T-helper 2 cell treated with Interferon-gamma antibody and Interleukin-4, amounts not matched to agents 5 μg/mL and 100 μg/mL, for 36 hours (primary cell): ENCODE results near the gene AMOT.

ENCODE experiments used
- DNase-seq: peaks from one replicate; pipeline ENCODE4 v3.0.0; 2021; ENCODE audit warnings: low spot score
- H3K27ac Mint-ChIP-seq: one replicate; pipeline ENCODE4 v1.8.0; 2021; ENCODE audit warnings: mild to moderate bottlenecking, mixed read lengths
- H3K27me3 Mint-ChIP-seq: one replicate; pipeline ENCODE4 v1.8.0; 2021; ENCODE audit warnings: low read depth, mixed read lengths
- H3K36me3 Mint-ChIP-seq: one replicate; pipeline ENCODE4 v1.8.0; 2021; ENCODE audit warnings: low read depth, mixed read lengths
- H3K4me1 Mint-ChIP-seq: one replicate; pipeline ENCODE4 v1.8.0; 2021; ENCODE audit warnings: low read depth, mixed read lengths
- H3K4me3 Mint-ChIP-seq: one replicate; pipeline ENCODE4 v1.8.0; 2022; ENCODE audit warnings: mild to moderate bottlenecking, moderate library complexity, mixed read lengths
- H3K9me3 Mint-ChIP-seq: one replicate; pipeline ENCODE4 v1.8.0; 2021; ENCODE audit warnings: mixed read lengths

The AMOT gene

GRCh38 chrX:112803060-112803459, 37.6 kb downstream of the AMOT start:
- Mint-ChIP-seq H3K4me3 (no peak overlapping the region), H3K36me3 (no peaks in the 10 kb centered on the region), H3K9me3 (no peaks in the 10 kb centered on the region), H3K4me1 (no peaks in the 10 kb centered on the region), H3K27ac (no peak overlapping the region), H3K27me3 (no peaks in the 10 kb centered on the region)
- no peak for DNase-seq

GRCh38 chrX:112802541-112802940, 38.1 kb downstream of the AMOT start:
- no peaks in the 10 kb centered on the region for H3K4me1 Mint-ChIP-seq
- no peaks in the 10 kb centered on the region for H3K27me3 Mint-ChIP-seq
- H3K27ac Mint-ChIP-seq: no peak overlapping the region
- no peak overlapping the region for H3K4me3 Mint-ChIP-seq
- H3K36me3 Mint-ChIP-seq: no peaks in the 10 kb centered on the region
- DNase-seq: no peak
- no peaks in the 10 kb centered on the region for H3K9me3 Mint-ChIP-seq

- Mint-ChIP-seq H3K27me3 (no peaks in the 10 kb centered on the region), H3K36me3 (no peaks in the 10 kb centered on the region), H3K27ac (no peak overlapping the region), H3K4me1 (no peaks in the 10 kb centered on the region), H3K4me3 (no peak overlapping the region), H3K9me3 (no peaks in the 10 kb centered on the region)
- no peak for DNase-seq
Observed at GRCh38 chrX:112800971-112801775, 39.5 kb downstream of the AMOT start.

GRCh38 chrX:112799425-112799824, 41.2 kb downstream of the AMOT start:
- H3K4me3 Mint-ChIP-seq: no peak overlapping the region
- DNase-seq: no peak
- H3K4me1 Mint-ChIP-seq: no peaks in the 10 kb centered on the region
- H3K27me3 Mint-ChIP-seq: no peaks in the 10 kb centered on the region
- H3K9me3 Mint-ChIP-seq: no peaks in the 10 kb centered on the region
- H3K27ac Mint-ChIP-seq: no peak overlapping the region
- H3K36me3 Mint-ChIP-seq: no peaks in the 10 kb centered on the region

GRCh38 chrX:112798736-112799135, 41.9 kb downstream of the AMOT start:
- Mint-ChIP-seq H3K27me3 (no peaks in the 10 kb centered on the region), H3K4me3 (no peak overlapping the region), H3K4me1 (no peaks in the 10 kb centered on the region), H3K36me3 (no peaks in the 10 kb centered on the region), H3K27ac (no peak overlapping the region), H3K9me3 (no peaks in the 10 kb centered on the region)
- DNase-seq: no peak

GRCh38 chrX:112789931-112790330, 50.7 kb downstream of the AMOT start:
- Mint-ChIP-seq H3K4me1 (no peaks in the 10 kb centered on the region), H3K36me3 (no peaks in the 10 kb centered on the region), H3K4me3 (no peak overlapping the region), H3K27me3 (no peaks in the 10 kb centered on the region), H3K27ac (no peak overlapping the region), H3K9me3 (no peaks in the 10 kb centered on the region)
- no peak for DNase-seq

GRCh38 chrX:112786076-112786475, 54.6 kb downstream of the AMOT start:
- Mint-ChIP-seq H3K27ac (no peak overlapping the region), H3K36me3 (no peaks in the 10 kb centered on the region), H3K9me3 (no peaks in the 10 kb centered on the region), H3K27me3 (no peaks in the 10 kb centered on the region), H3K4me1 (no peaks in the 10 kb centered on the region), H3K4me3 (no peak overlapping the region)
- no peak for DNase-seq

GRCh38 chrX:112785344-112785743, 55.3 kb downstream of the AMOT start:
- no peaks in the 10 kb centered on the region for H3K36me3 Mint-ChIP-seq
- H3K4me3 Mint-ChIP-seq: no peak overlapping the region
- H3K9me3 Mint-ChIP-seq: no peaks in the 10 kb centered on the region
- no peaks in the 10 kb centered on the region for H3K4me1 Mint-ChIP-seq
- H3K27ac Mint-ChIP-seq: no peak overlapping the region
- no peaks in the 10 kb centered on the region for H3K27me3 Mint-ChIP-seq
- DNase-seq: no peak

GRCh38 chrX:112784692-112785091, 55.9 kb downstream of the AMOT start:
- H3K4me1 Mint-ChIP-seq: no peaks in the 10 kb centered on the region
- no peaks in the 10 kb centered on the region for H3K9me3 Mint-ChIP-seq
- no peaks in the 10 kb centered on the region for H3K27me3 Mint-ChIP-seq
- DNase-seq: no peak
- no peak overlapping the region for H3K27ac Mint-ChIP-seq
- H3K36me3 Mint-ChIP-seq: no peaks in the 10 kb centered on the region
- no peak overlapping the region for H3K4me3 Mint-ChIP-seq

- no peaks in the 10 kb centered on the region for H3K4me1 Mint-ChIP-seq
- no peak overlapping the region for H3K27ac Mint-ChIP-seq
- no peaks in the 10 kb centered on the region for H3K9me3 Mint-ChIP-seq
- DNase-seq: no peak
- no peaks in the 10 kb centered on the region for H3K27me3 Mint-ChIP-seq
- no peaks in the 10 kb centered on the region for H3K36me3 Mint-ChIP-seq
- H3K4me3 Mint-ChIP-seq: no peak overlapping the region
Observed at GRCh38 chrX:112779139-112779538, 61.5 kb downstream of the AMOT start.

- Mint-ChIP-seq H3K4me3 (no peak overlapping the region), H3K9me3 (no peaks in the 10 kb centered on the region), H3K27ac (no peak overlapping the region), H3K27me3 (peaks cover 1% of the 10 kb centered on the region), H3K36me3 (no peaks in the 10 kb centered on the region), H3K4me1 (no peaks in the 10 kb centered on the region)
- no peak for DNase-seq
Observed at GRCh38 chrX:112774651-112775293, 65.9 kb downstream of the AMOT start.

GRCh38 chrX:112774142-112774541, 66.5 kb downstream of the AMOT start:
- Mint-ChIP-seq H3K27ac (no peak overlapping the region), H3K27me3 (peaks cover 2% of the 10 kb centered on the region), H3K36me3 (no peaks in the 10 kb centered on the region), H3K9me3 (no peaks in the 10 kb centered on the region), H3K4me3 (no peak overlapping the region), H3K4me1 (no peaks in the 10 kb centered on the region)
- DNase-seq: no peak

GRCh38 chrX:112769034-112769433, 71.6 kb downstream of the AMOT start:
- H3K27me3 Mint-ChIP-seq: peaks cover 2% of the 10 kb centered on the region
- no peaks in the 10 kb centered on the region for H3K36me3 Mint-ChIP-seq
- DNase-seq: no peak
- no peak overlapping the region for H3K4me3 Mint-ChIP-seq
- no peak overlapping the region for H3K27ac Mint-ChIP-seq
- H3K4me1 Mint-ChIP-seq: no peaks in the 10 kb centered on the region
- H3K9me3 Mint-ChIP-seq: no peaks in the 10 kb centered on the region

- Mint-ChIP-seq H3K27me3 (peaks cover 2% of the 10 kb centered on the region), H3K9me3 (no peaks in the 10 kb centered on the region), H3K4me3 (no peak overlapping the region), H3K27ac (no peak overlapping the region), H3K4me1 (no peaks in the 10 kb centered on the region), H3K36me3 (no peaks in the 10 kb centered on the region)
- no peak for DNase-seq
Observed at GRCh38 chrX:112768563-112768962, 72.1 kb downstream of the AMOT start.

- peaks cover 2% of the 10 kb centered on the region for H3K27me3 Mint-ChIP-seq
- no peaks in the 10 kb centered on the region for H3K36me3 Mint-ChIP-seq
- H3K27ac Mint-ChIP-seq: no peak overlapping the region
- DNase-seq: no peak
- no peaks in the 10 kb centered on the region for H3K4me1 Mint-ChIP-seq
- H3K4me3 Mint-ChIP-seq: no peak overlapping the region
- H3K9me3 Mint-ChIP-seq: no peaks in the 10 kb centered on the region
Observed at GRCh38 chrX:112766774-112767173, 73.9 kb downstream of the AMOT start.
